ENCODE measurements around the gene RAB3IP.

Gene RAB3IP

GRCh38 chr12:69751476-69751875 is 12.8 kb downstream of the RAB3IP start:
- peaks cover 13% of the 10 kb centered on the region; the same call in 1 of the 2 replicates for H3K36me3 ChIP-seq (ENCODE audit: insufficient read depth, low read length)
- H3K4me3 ChIP-seq (ENCODE audit: low read length, poor library complexity, severe bottlenecking) = no peak overlapping the region
- TF ChIP-seq, protein P1, sequence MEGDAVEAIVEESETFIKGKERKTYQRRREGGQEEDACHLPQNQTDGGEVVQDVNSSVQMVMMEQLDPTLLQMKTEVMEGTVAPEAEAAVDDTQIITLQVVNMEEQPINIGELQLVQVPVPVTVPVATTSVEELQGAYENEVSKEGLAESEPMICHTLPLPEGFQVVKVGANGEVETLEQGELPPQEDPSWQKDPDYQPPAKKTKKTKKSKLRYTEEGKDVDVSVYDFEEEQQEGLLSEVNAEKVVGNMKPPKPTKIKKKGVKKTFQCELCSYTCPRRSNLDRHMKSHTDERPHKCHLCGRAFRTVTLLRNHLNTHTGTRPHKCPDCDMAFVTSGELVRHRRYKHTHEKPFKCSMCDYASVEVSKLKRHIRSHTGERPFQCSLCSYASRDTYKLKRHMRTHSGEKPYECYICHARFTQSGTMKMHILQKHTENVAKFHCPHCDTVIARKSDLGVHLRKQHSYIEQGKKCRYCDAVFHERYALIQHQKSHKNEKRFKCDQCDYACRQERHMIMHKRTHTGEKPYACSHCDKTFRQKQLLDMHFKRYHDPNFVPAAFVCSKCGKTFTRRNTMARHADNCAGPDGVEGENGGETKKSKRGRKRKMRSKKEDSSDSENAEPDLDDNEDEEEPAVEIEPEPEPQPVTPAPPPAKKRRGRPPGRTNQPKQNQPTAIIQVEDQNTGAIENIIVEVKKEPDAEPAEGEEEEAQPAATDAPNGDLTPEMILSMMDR (conservative IDR thresholded peaks at IDR 0.05; ENCODE audit: low read length) = no peak
- no peak for TF ChIP-seq EZH2phosphoT487 (IDR thresholded peaks at IDR 0.05; ENCODE audit: borderline replicate concordance)
- H3K79me2 ChIP-seq (ENCODE audit: insufficient read depth, low read length) = peaks cover 29% of the 10 kb centered on the region; the same call in 1 of the 2 replicates
- H4K20me1 ChIP-seq (ENCODE audit: insufficient read depth, low read length, poor library complexity, severe bottlenecking) = no peaks in the 10 kb centered on the region
- no peak overlapping the region for H3K4me2 ChIP-seq (ENCODE audit: low read depth, low read length, poor library complexity, severe bottlenecking)
- no peaks in the 10 kb centered on the region for H3K4me1 ChIP-seq (ENCODE audit: insufficient read depth, low read length, poor library complexity, severe bottlenecking)
- no peak overlapping the region for H3K9ac ChIP-seq (ENCODE audit: low read depth, low read length, poor library complexity, severe bottlenecking)
- no peaks in the 10 kb centered on the region for H3K9me2 ChIP-seq (replicated peaks; ENCODE audit: low read depth, low read length)
- H3K9me3 ChIP-seq (ENCODE audit: insufficient read depth, low read depth, low read length) = no peaks in the 10 kb centered on the region
- H3F3A ChIP-seq (ENCODE audit: low read depth) = no peaks in the 10 kb centered on the region
- H3K27me3 ChIP-seq (ENCODE audit: insufficient read depth, low read length, poor library complexity, severe bottlenecking) = no peaks in the 10 kb centered on the region
- H2AFZ ChIP-seq (ENCODE audit: low read length) = no peak overlapping the region

- H3K27me3 ChIP-seq (ENCODE audit: insufficient read depth, low read length, poor library complexity, severe bottlenecking) = no peaks in the 10 kb centered on the region
- no peak overlapping the region for H3K4me2 ChIP-seq (ENCODE audit: low read depth, low read length, poor library complexity, severe bottlenecking)
- H3K36me3 ChIP-seq (ENCODE audit: insufficient read depth, low read length) = peaks cover 31% of the 10 kb centered on the region
- H3K9me3 ChIP-seq (ENCODE audit: insufficient read depth, low read depth, low read length) = 0 out of 2 replicates have a peak, but pooled peaks cover 6% of the 10 kb centered on the region
- H3K9me2 ChIP-seq (replicated peaks; ENCODE audit: low read depth, low read length) = no peaks in the 10 kb centered on the region
- TF ChIP-seq EZH2phosphoT487 (IDR thresholded peaks at IDR 0.05; ENCODE audit: borderline replicate concordance) = no peak
- TF ChIP-seq, protein P1 (conservative IDR thresholded peaks at IDR 0.05; ENCODE audit: low read length) = no peak
- H3F3A ChIP-seq (ENCODE audit: low read depth) = peaks cover 3% of the 10 kb centered on the region; the same call in 1 of the 2 replicates
- no peak overlapping the region for H3K4me3 ChIP-seq (ENCODE audit: low read length, poor library complexity, severe bottlenecking)
- H3K4me1 ChIP-seq (ENCODE audit: insufficient read depth, low read length, poor library complexity, severe bottlenecking) = no peaks in the 10 kb centered on the region
- H3K79me2 ChIP-seq (ENCODE audit: insufficient read depth, low read length) = peaks cover 12% of the 10 kb centered on the region; the same call in 1 of the 2 replicates
- no peak overlapping the region for H3K9ac ChIP-seq (ENCODE audit: low read depth, low read length, poor library complexity, severe bottlenecking)
- no peak overlapping the region for H2AFZ ChIP-seq (ENCODE audit: low read length)
- no peaks in the 10 kb centered on the region for H4K20me1 ChIP-seq (ENCODE audit: insufficient read depth, low read length, poor library complexity, severe bottlenecking)
Measured at GRCh38 chr12:69755302-69755701, 16.6 kb downstream of the RAB3IP start.

DNA sequence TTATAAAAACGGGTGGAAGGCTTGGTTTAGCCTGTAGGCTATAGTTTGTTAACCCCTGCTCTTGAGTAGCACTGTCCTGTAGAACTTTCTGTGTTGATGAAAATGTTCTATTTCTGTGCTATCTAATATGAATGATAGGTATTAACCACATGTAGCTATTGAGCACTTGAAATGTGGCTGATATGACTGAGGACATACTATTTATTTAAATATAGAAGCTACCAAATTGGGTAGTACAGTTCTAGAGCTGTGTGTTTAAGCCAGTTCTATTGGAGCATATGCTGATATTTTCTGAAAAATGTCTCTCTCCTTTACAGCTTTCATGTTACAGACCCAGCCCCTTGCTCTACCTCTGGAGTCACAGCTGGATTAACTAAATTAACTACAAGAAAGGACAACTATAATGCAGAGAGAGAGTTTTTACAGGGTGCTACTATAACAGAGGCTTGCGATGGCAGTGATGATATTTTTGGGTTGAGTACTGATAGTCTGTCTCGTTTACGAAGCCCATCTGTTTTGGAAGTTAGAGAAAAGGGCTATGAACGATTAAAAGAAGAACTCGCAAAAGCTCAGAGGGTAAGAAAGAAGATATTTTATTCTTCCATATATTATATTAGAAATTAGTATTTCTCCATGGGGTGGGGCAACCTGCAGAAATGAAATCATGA is 17.6 kb downstream of the RAB3IP start:
- no peak for TF ChIP-seq EZH2phosphoT487 (IDR thresholded peaks at IDR 0.05; ENCODE audit: borderline replicate concordance)
- TF ChIP-seq, protein P1 (conservative IDR thresholded peaks at IDR 0.05; ENCODE audit: low read length) = no peak
- Histone ChIP-seq H3K9me3 (ENCODE audit: insufficient read depth, low read depth, low read length) (0 out of 2 replicates have a peak, but pooled peaks cover 6% of the 10 kb centered on the region), H3F3A (ENCODE audit: low read depth) (peaks cover 3% of the 10 kb centered on the region; the same call in 1 of the 2 replicates), H4K20me1 (ENCODE audit: insufficient read depth, low read length, poor library complexity, severe bottlenecking) (no peaks in the 10 kb centered on the region), H3K4me3 (ENCODE audit: low read length, poor library complexity, severe bottlenecking) (no peak overlapping the region), H3K36me3 (ENCODE audit: insufficient read depth, low read length) (peaks cover 31% of the 10 kb centered on the region), H2AFZ (ENCODE audit: low read length) (no peak overlapping the region), H3K79me2 (ENCODE audit: insufficient read depth, low read length) (peaks cover 7% of the 10 kb centered on the region; the same call in 1 of the 2 replicates), H3K4me1 (ENCODE audit: insufficient read depth, low read length, poor library complexity, severe bottlenecking) (no peaks in the 10 kb centered on the region), H3K9ac (ENCODE audit: low read depth, low read length, poor library complexity, severe bottlenecking) (no peak overlapping the region), H3K27me3 (ENCODE audit: insufficient read depth, low read length, poor library complexity, severe bottlenecking) (no peaks in the 10 kb centered on the region), H3K4me2 (ENCODE audit: low read depth, low read length, poor library complexity, severe bottlenecking) (no peak overlapping the region), H3K9me2 (replicated peaks; ENCODE audit: low read depth, low read length) (no peaks in the 10 kb centered on the region)
